Stomach (tissue), 9 donors: ENCODE measurements around the gene CD200R1L. TPM values are rescaled to one million over a fixed set of nuclear protein-coding genes. Genes with fewer than 3 reads are reported as not detected.

Experiments used
- DNase-seq, 2 donors: peaks; one replicate each; pipeline versions ENCODE4 v3.0.0 to v3.0.0-alpha.2; 2013 to 2019
- H3K27ac ChIP-seq, 5 donors: fragments of 200-600 bp in 4 of 5; sonication (generic) in 4 of 5; one replicate each; pipeline ENCODE4 v1.5.1; 2013 to 2019; ENCODE audit warnings: mild to moderate bottlenecking in 1 of 5, moderate library complexity in 1 of 5
- H3K27me3 ChIP-seq, 3 donors: fragments of 200-600 bp; sonication (generic); one replicate each; pipeline ENCODE4 v1.5.1; 2017 to 2019; ENCODE audit warnings: mixed run types in 1 of 3
- H3K36me3 ChIP-seq, 4 donors: fragments of 200-600 bp; sonication (generic); 1 replicate in 3 of 4; 2 replicates in 1 of 4; pipeline ENCODE4 v1.5.1; 2016 to 2019
- H3K4me1 ChIP-seq, 4 donors: fragments of 200-600 bp; sonication (generic); one replicate each; pipeline ENCODE4 v1.5.1; 2016 to 2019
- H3K4me3 ChIP-seq, 4 donors: fragments of 200-600 bp; sonication (generic) in 3 of 4; one replicate each; pipeline ENCODE4 v1.5.1; 2016 to 2019; ENCODE audit warnings: mild to moderate bottlenecking in 1 of 4
- H3K9me3 ChIP-seq, 4 donors: fragments of 200-600 bp; sonication (generic); one replicate each; pipeline ENCODE4 v1.5.1; 2016 to 2019
- CTCF ChIP-seq, 7 experiments: fragments of 450-650 bp in 4 of 7; fragments of 200-600 bp in 3 of 7; sonication (generic) in 3 of 7; IDR thresholded peaks; one replicate each; pipeline ENCODE4 v1.5.1; 2016 to 2019; ENCODE audit warnings: antibody characterized with exemption in 7 of 7, control low read depth in 2 of 7, mild to moderate bottlenecking in 1 of 7
- EP300 ChIP-seq: sonication (generic); formaldehyde crosslinking; IDR thresholded peaks from one replicate; pipeline ENCODE4 v1.6.1; 2017; ENCODE audit warnings: antibody characterized with exemption
- POLR2A ChIP-seq, 4 donors: fragments of 450-650 bp; IDR thresholded peaks; one replicate each; pipeline ENCODE4 v1.6.1; 2016; ENCODE audit warnings: antibody characterized with exemption in 4 of 4, control low read depth in 2 of 4, mild to moderate bottlenecking in 1 of 4, moderate library complexity in 1 of 4
- POLR2AphosphoS5 ChIP-seq, 3 donors: sonication (generic); formaldehyde crosslinking; IDR thresholded peaks; one replicate each; pipeline ENCODE4 v1.6.1; 2016; ENCODE audit warnings: antibody characterized with exemption in 3 of 3
- WGBS, 5 donors: extraction: QIAGEN DNeasy Blood & Tissue Kit in 3 of 5; methylation state at CpG; one replicate each; pipeline versions ENCODE4 v1.1.5 to v1.1.7; 2013 to 2018; 5-methylcytosine and 5-hydroxymethylcytosine counted together
- intact Hi-C: fragments of 100-400 bp; cut with DNase I; formaldehyde crosslinking; loops from one replicate; pipeline ENCODE4 v1.15.1; 2023; ENCODE audit warnings: low total_unique reads
- polyA plus RNA-seq, 3 donors: library from polyadenylated mRNA; stranded (reverse); fragments of 200-250 nt; gene quantifications; one replicate each; pipeline ENCODE4 v1.2.3, GENCODE V29; 2013
- total RNA-seq, 5 donors: library from RNA; depleted of rRNA; stranded (reverse); fragments of >200 nt; gene quantifications; one replicate each; pipeline versions ENCODE4 v1.1.0 to v1.2.3, GENCODE V29; 2014 to 2016
- donor health status: healthy with polysubstance abuse.
- donor health status: Bipolar disorder and iron deficiency.
- donor health status: healthy.

CD200R1L gene
- total and polyA plus RNA-seq, 8 donors: not detected

- WGBS, 5 donors: 72 to 87% (median 83%) methylated on average over 3 of the region's 3 CpGs
- Histone ChIP-seq H3K27ac (no peak overlapping the region), H3K4me3 (no peak overlapping the region), H3K9me3 (peaks cover 0 to 25% (median 12%) of the 10 kb centered on the region in 4 donors), H3K36me3 (no peaks in the 10 kb centered on the region), H3K27me3 (no peaks in the 10 kb centered on the region), H3K4me1 (no peaks in the 10 kb centered on the region)
- DNase-seq: peak in 1 of 2 donors; percentile 31
- intact Hi-C loops: no loop called here
- TF ChIP-seq EP300 (no peak), POLR2A (IDR thresholded peaks at IDR 0.05) (no peak), POLR2AphosphoS5 (IDR thresholded peaks at IDR 0.05) (no peak), CTCF (IDR thresholded peaks at IDR 0.05) (no peak)
These were observed 1.0 kb upstream of the CD200R1L start for GRCh38 chr3:112847692-112848091.

DNA sequence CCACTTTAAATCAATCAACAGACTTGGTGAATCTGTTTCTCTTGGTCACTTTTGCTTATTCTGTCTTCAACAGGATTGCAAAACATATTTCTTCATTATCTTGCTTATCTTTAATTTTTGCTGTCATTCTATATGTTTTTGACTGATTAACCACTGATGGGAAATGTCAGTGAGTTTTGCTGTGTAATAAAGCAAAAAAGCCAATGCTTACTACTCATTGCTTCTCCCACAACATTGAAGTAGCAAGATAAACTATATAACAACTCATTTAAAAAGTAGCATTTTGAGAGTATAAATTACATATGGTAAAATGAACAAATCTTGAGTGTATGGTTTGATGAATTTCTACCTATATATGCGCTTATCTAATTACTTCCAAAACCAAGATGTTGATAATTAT lies 892 bp downstream of the CD200R1L start:
- 26 to 58% (median 38%) methylated on average over 1 of the region's 1 CpG for WGBS, 5 donors
- Histone ChIP-seq H3K9me3 (peaks cover 0 to 23% (median 8%) of the 10 kb centered on the region in 4 donors), H3K4me1 (no peaks in the 10 kb centered on the region), H3K36me3 (no peaks in the 10 kb centered on the region), H3K27me3 (no peaks in the 10 kb centered on the region), H3K4me3 (no peak overlapping the region), H3K27ac (no peak overlapping the region)
- TF ChIP-seq POLR2A (IDR thresholded peaks at IDR 0.05) (no peak), CTCF (IDR thresholded peaks at IDR 0.05) (no peak), POLR2AphosphoS5 (IDR thresholded peaks at IDR 0.05) (no peak), EP300 (no peak)
- intact Hi-C loops: no loop called here
- no peak for DNase-seq

DNA sequence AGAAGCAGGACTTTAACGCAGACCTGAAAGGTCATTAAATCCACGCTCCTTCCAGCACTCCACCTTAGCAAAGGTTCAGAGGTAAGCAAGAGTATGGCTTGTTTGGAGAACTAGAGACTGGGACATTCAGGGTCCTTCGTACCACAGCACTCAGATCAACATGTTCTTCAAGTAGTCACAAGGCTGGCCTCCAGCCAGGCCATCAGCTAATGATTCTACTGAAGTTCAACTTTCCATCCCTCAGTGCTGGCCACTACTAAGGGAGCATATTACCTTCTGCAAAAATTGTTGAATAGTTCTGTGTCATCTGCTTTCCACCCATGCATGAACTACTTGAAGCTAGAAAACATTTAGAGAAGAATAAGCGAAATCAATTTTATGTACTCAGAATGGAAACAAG lies 17.6 kb downstream of the CD200R1L start:
- no peaks in the 10 kb centered on the region for H3K4me1 ChIP-seq
- H3K27me3 ChIP-seq: no peaks in the 10 kb centered on the region
- TF ChIP-seq POLR2AphosphoS5 (IDR thresholded peaks at IDR 0.05) (no peak), EP300 (no peak), POLR2A (IDR thresholded peaks at IDR 0.05) (no peak), CTCF (IDR thresholded peaks at IDR 0.05) (no peak)
- intact Hi-C loops: no loop called here
- H3K9me3 ChIP-seq: no peaks in the 10 kb centered on the region
- H3K4me3 ChIP-seq: no peak overlapping the region
- H3K27ac ChIP-seq: no peak overlapping the region
- no peak for DNase-seq
- no peaks in the 10 kb centered on the region for H3K36me3 ChIP-seq
- WGBS, 5 donors: 82 to 87% (median 83%) methylated on average over 4 of the region's 4 CpGs

- no peak overlapping the region for H3K27ac ChIP-seq
- peak in 1 of 2 donors; percentile 19 for DNase-seq
These were observed 24.3 kb downstream of the CD200R1L start for GRCh38 chr3:112822064-112823055.

More at GRCh38 chr3:112822064-112823055, 24.3 kb downstream of the CD200R1L start:
- H3K27me3 ChIP-seq: no peaks in the 10 kb centered on the region
- intact Hi-C loops: no loop called here
- peaks cover 0 to 13% (median 2%) of the 10 kb centered on the region in 4 donors for H3K4me1 ChIP-seq
- WGBS, 5 donors: 29 to 45% (median 34%) methylated on average over 3 of the region's 3 CpGs
- H3K4me3 ChIP-seq: no peak overlapping the region
- H3K36me3 ChIP-seq: no peaks in the 10 kb centered on the region
- no peak for TF ChIP-seq CTCF (IDR thresholded peaks at IDR 0.05)
- no peak for TF ChIP-seq EP300
- no peak for TF ChIP-seq POLR2A (IDR thresholded peaks at IDR 0.05)
- TF ChIP-seq POLR2AphosphoS5 (IDR thresholded peaks at IDR 0.05): no peak
- no peaks in the 10 kb centered on the region for H3K9me3 ChIP-seq
